Measurements from ENCODE around the gene HBD.

GRCh38 chr11:5272395-5273017 lies 38.2 kb upstream of the HBD start:
- TF ChIP-seq POLR2A (IDR thresholded peaks at IDR 0.05; ENCODE audit: low read depth, low read length) (no peak), POLR2AphosphoS5 (IDR thresholded peaks at IDR 0.05; ENCODE audit: low read depth, low read length) (no peak), TAF1 (IDR thresholded peaks at IDR 0.05; ENCODE audit: low read depth, low read length) (no peak), SPI1 (IDR thresholded peaks at IDR 0.05; ENCODE audit: low read depth, low read length) (no peak), PAX5 (IDR thresholded peaks at IDR 0.05; ENCODE audit: insufficient read depth, low read length, severe bottlenecking) (no peak)

All from GM12891 (cell line).